ENCODE measurements around the gene NOVA2. TPM values are rescaled to one million over a fixed set of nuclear protein-coding genes. Genes with fewer than 3 reads are reported as not detected.

NOVA2 gene
- total and polyA plus RNA-seq, 9 of the 15 experiments (the other 6 are each of a cell fraction or from before 2014, with no cell fraction given) = not detected

- Histone ChIP-seq H3K9me3 (replicated peaks; ENCODE audit: control insufficient read depth, insufficient read depth, low read depth, low read length) (no peaks in the 10 kb centered on the region), H3K9ac (ENCODE audit: insufficient read depth in 1 of 2, low read depth in 2 of 2, low read length in 2 of 2) (peak within 1 kb of the TSS; percentile 92 to 93), H3K9me1 (ENCODE audit: control insufficient read depth, insufficient read depth, low read length) (no peaks in the 10 kb centered on the region), H3K36me3 (ENCODE audit: control insufficient read depth, insufficient read depth, low read length) (peaks cover 7% of the 10 kb centered on the region; the same call in 2 of the 3 replicates), H4K20me1 (replicated peaks; ENCODE audit: control insufficient read depth, insufficient read depth, low read length) (peaks cover 11% of the 10 kb centered on the region; the same call in 1 of the 2 replicates), H3K4me1 (replicated peaks in 1 of 2; ENCODE audit: control insufficient read depth in 2 of 2, insufficient read depth in 2 of 2, low read length in 2 of 2) (peaks cover 10 to 17% of the 10 kb centered on the region in 2 experiments; a peak in 4 of 5 replicates), H3K4me2 (ENCODE audit: insufficient read depth, low read length) (peak within 1 kb of the TSS; percentile 97), H3K27me3 (ENCODE audit: control insufficient read depth in 2 of 2, insufficient read depth in 2 of 2, low read length in 2 of 2) (peaks cover 0 to 3% of the 10 kb centered on the region in 2 experiments; a peak in 1 of 5 replicates), H3K79me2 (ENCODE audit: control insufficient read depth, insufficient read depth, low read length) (peaks cover 10% of the 10 kb centered on the region; the same call in 2 of the 3 replicates), H3K27ac (ENCODE audit: extremely low read depth, low read depth, low read length) (peak within 1 kb of the TSS; percentile 76), H2AFZ (ENCODE audit: low read depth, low read length) (peak within 1 kb of the TSS; percentile 85), H3K4me3 (peak within 1 kb of the TSS; percentile 73)
- CTCF ChIA-PET (ENCODE audit: low intra/inter-chr PET ratio) = no interaction called here
- no TSS peak for BruUV-seq (replicated peaks)
- POLR2A ChIA-PET = interaction anchor here (0.6 to 1.9 kb wide), 18 partner anchors 8 to 434 kb away, joined by 3 to 8 read pairs (median 3); partner anchors contain the start of gene PGLYRP1
- intact Hi-C loops (cut with micrococcal nuclease) = no loop called here
- ATAC-seq = peak; percentile 98
- in situ Hi-C loops (cut with MboI) = no loop called here
- under 1% methylated on average over 34 of the region's 34 CpGs for WGBS (ENCODE audit: insufficient coverage, low coverage, missing lambda C conversion rate)
- peak; percentile 99 for DNase-seq (ENCODE audit: extremely low read depth in 1 of 4, low spot score in 3 of 4)
- peak; percentile 100 for FAIRE-seq
- peak; percentile 65 for TF ChIP-seq TAF9B (IDR thresholded peaks at IDR 0.05; ENCODE audit: partially characterized antibody)
- TF ChIP-seq MCM7 (IDR thresholded peaks at IDR 0.05) = no peak
- TF ChIP-seq NR0B1 (IDR thresholded peaks at IDR 0.05; ENCODE audit: partially characterized antibody) = no peak
- TF ChIP-seq RBM22 (IDR thresholded peaks at IDR 0.05; ENCODE audit: low read depth, low read length, poor library complexity, severe bottlenecking) = no peak
- no peak for TF ChIP-seq CLOCK (CRISPR knock-in tag; IDR thresholded peaks at IDR 0.05; ENCODE audit: borderline replicate concordance)
- TF ChIP-seq SNIP1 (IDR thresholded peaks at IDR 0.05; ENCODE audit: low read depth) = no peak
- TF ChIP-seq LCOR (CRISPR knock-in tag; IDR thresholded peaks at IDR 0.05) = 0 out of 2 replicates have a peak, but pooled peaks have one; percentile 52
- peak; percentile 91 for TF ChIP-seq HBP1 (CRISPR knock-in tag; IDR thresholded peaks at IDR 0.05)
- no peak for TF ChIP-seq ZNF134 (CRISPR knock-in tag; conservative IDR thresholded peaks at IDR 0.05)
- no peak for TF ChIP-seq DLX4 (CRISPR knock-in tag; IDR thresholded peaks at IDR 0.05)
- TF ChIP-seq RBM14 (IDR thresholded peaks at IDR 0.05; ENCODE audit: borderline replicate concordance, insufficient read depth, low read depth, low read length) = no peak
- TF ChIP-seq PHTF2 (CRISPR knock-in tag; IDR thresholded peaks at IDR 0.05) = no peak
- TF ChIP-seq TCF3 (CRISPR knock-in tag; IDR thresholded peaks at IDR 0.05) = no peak
- TF ChIP-seq THRA (IDR thresholded peaks at IDR 0.05) = no peak
These were observed 21.5 kb upstream of the NOVA2 start, which contains the start of gene CCDC61 for GRCh38 chr19:45994998-45995714. CCDC61 (plus strand) TSS chr19:45995467; CDS start chr19:46003019, 7,552 bp downstream.
